CD14-positive monocyte (primary cell): Measurements from ENCODE around the gene PDGFB. TPM values are rescaled to one million over a fixed set of nuclear protein-coding genes. Genes with fewer than 3 reads are reported as not detected.

Experiments used
- DNase-seq, 3 donors: peaks; one replicate each; pipeline ENCODE4 v3.0.0-alpha.2; 2011 to 2022
- H2AFZ ChIP-seq: 2 replicates; pipeline ENCODE4 v1.6.0; 2012; ENCODE audit warnings: mild to moderate bottlenecking, low read depth, low read length, inconsistent platforms; ENCODE audit not compliant: insufficient read depth, poor library complexity, severe bottlenecking
- H3K27ac ChIP-seq, 2 donors: 1 replicate in 1 of 2; 2 replicates in 1 of 2; pipeline ENCODE4 v1.5.1; 2012 to 2013; ENCODE audit warnings: low read length in 2 of 2, control low read depth in 1 of 2, inconsistent platforms in 1 of 2, low read depth in 1 of 2, mild to moderate bottlenecking in 1 of 2
- H3K27me3 ChIP-seq, 2 donors: one replicate each; pipeline versions ENCODE4 v1.6.0 to v1.6.1; 2011 to 2013; ENCODE audit warnings: low read length in 2 of 2; ENCODE audit not compliant: control insufficient read depth in 2 of 2, insufficient read depth in 2 of 2
- H3K36me3 ChIP-seq, 2 donors: replicated peaks in 1 of 2; 1 replicate in 1 of 2; 2 replicates in 1 of 2; pipeline versions ENCODE4 v1.5.1 to v1.6.1; 2012 to 2013; ENCODE audit warnings: low read length in 2 of 2, control low read depth in 1 of 2, inconsistent platforms in 1 of 2, mild to moderate bottlenecking in 1 of 2; ENCODE audit not compliant: insufficient read depth in 2 of 2, control insufficient read depth in 1 of 2
- H3K4me1 ChIP-seq, 2 donors: 1 replicate in 1 of 2; 2 replicates in 1 of 2; pipeline versions ENCODE4 v1.5.1 to v1.6.1; 2012 to 2013; ENCODE audit warnings: low read length in 2 of 2, control low read depth in 1 of 2, inconsistent platforms in 1 of 2, mild to moderate bottlenecking in 1 of 2, moderate library complexity in 1 of 2; ENCODE audit not compliant: insufficient read depth in 2 of 2, control insufficient read depth in 1 of 2
- H3K4me2 ChIP-seq: replicated peaks from 2 replicates; pipeline ENCODE3; 2012; ENCODE audit warnings: low read length, moderate library complexity, mild to moderate bottlenecking; ENCODE audit not compliant: poor library complexity, severe bottlenecking; ENCODE audit errors: extremely low read depth
- H3K4me3 ChIP-seq, 3 experiments: fragments of 200-600 bp in 1 of 3; sonication (generic) in 1 of 3; replicated peaks in 1 of 3; 1 replicate in 2 of 3; 2 replicates in 1 of 3; pipeline ENCODE4 v1.5.1; 2011 to 2013; ENCODE audit warnings: low read length in 3 of 3, mild to moderate bottlenecking in 3 of 3, control low read depth in 2 of 3, low read depth in 2 of 3, inconsistent platforms in 1 of 3, moderate library complexity in 1 of 3
- H3K79me2 ChIP-seq: 2 replicates; pipeline ENCODE4 v1.6.0; 2012; ENCODE audit warnings: mild to moderate bottlenecking, control low read depth, inconsistent platforms, low read length, moderate library complexity; ENCODE audit not compliant: insufficient read depth
- H3K9ac ChIP-seq: 2 replicates; pipeline ENCODE4 v1.6.0; 2017; ENCODE audit warnings: low read length, mild to moderate bottlenecking; ENCODE audit not compliant: insufficient read depth, poor library complexity, severe bottlenecking
- H3K9me3 ChIP-seq, 2 donors: replicated peaks in 1 of 2; 1 replicate in 1 of 2; 2 replicates in 1 of 2; pipeline versions ENCODE4 v1.5.1 to v1.6.1; 2012 to 2013; ENCODE audit warnings: low read length in 2 of 2, control low read depth in 1 of 2; ENCODE audit not compliant: control insufficient read depth in 1 of 2, insufficient read depth in 1 of 2
- H4K20me1 ChIP-seq: 2 replicates; pipeline ENCODE4 v1.6.0; 2012; ENCODE audit warnings: mild to moderate bottlenecking, low read length, control low read depth, moderate library complexity; ENCODE audit not compliant: insufficient read depth
- H3K27ac Mint-ChIP-seq, 7 donors: one replicate each; pipeline ENCODE4 v1.8.0; 2020; ENCODE audit warnings: mild to moderate bottlenecking in 7 of 7, mixed read lengths in 7 of 7, moderate library complexity in 6 of 7, inconsistent platforms in 2 of 7
- H3K27me3 Mint-ChIP-seq, 3 donors: one replicate each; pipeline ENCODE4 v1.8.0; 2021 to 2022; ENCODE audit warnings: low read depth in 3 of 3, mild to moderate bottlenecking in 3 of 3, mixed read lengths in 3 of 3, moderate library complexity in 3 of 3, inconsistent platforms in 1 of 3
- H3K36me3 Mint-ChIP-seq, 2 donors: one replicate each; pipeline ENCODE4 v1.8.0; 2020; ENCODE audit warnings: mixed read lengths in 2 of 2, inconsistent platforms in 1 of 2, mild to moderate bottlenecking in 1 of 2
- H3K4me1 Mint-ChIP-seq: one replicate; pipeline ENCODE4 v1.8.0; 2020; ENCODE audit warnings: mild to moderate bottlenecking, mixed read lengths
- H3K4me3 Mint-ChIP-seq, 2 donors: one replicate each; pipeline ENCODE4 v1.8.0; 2020; ENCODE audit warnings: mild to moderate bottlenecking in 2 of 2, mixed read lengths in 2 of 2, moderate library complexity in 1 of 2
- H3K9me3 Mint-ChIP-seq, 7 donors: one replicate each; pipeline ENCODE4 v1.8.0; 2020 to 2022; ENCODE audit warnings: mixed read lengths in 7 of 7, mild to moderate bottlenecking in 6 of 7, moderate library complexity in 6 of 7, inconsistent platforms in 2 of 7
- WGBS: methylation state at CpG from one replicate; pipeline ENCODE4 v1.1.5; 2013; ENCODE audit warnings: missing lambda C conversion rate; ENCODE audit not compliant: insufficient coverage; 5-methylcytosine and 5-hydroxymethylcytosine counted together
- intact Hi-C, 2 donors: fragments of 100-400 bp; cut with micrococcal nuclease; formaldehyde crosslinking; loops; one replicate each; pipeline versions ENCODE4 v1.15.0 to v1.15.1; 2023
- polyA plus RNA-seq, 3 donors: library from polyadenylated mRNA; depleted of rRNA in 1 of 3; unstranded in 2 of 3; stranded (reverse) in 1 of 3; fragments of 300-500 nt in 2 of 3; fragments of >200 nt in 1 of 3; fragmentation: Illumina TruSeq in 2 of 3; gene quantifications; 1 replicate in 2 of 3; 2 replicates in 1 of 3; pipeline ENCODE4 v1.2.3, GENCODE V29; 2012 to 2021
- TF ChIP-seq, protein P1 (sequence below): fragments of 200-600 bp; IDR thresholded peaks from one replicate; pipeline ENCODE4 v1.8.0; 2022; ENCODE audit warnings: antibody characterized with exemption, mild to moderate bottlenecking

The PDGFB gene
- polyA plus RNA-seq, 3 donors = 0.15 TPM; not detected in 2

DNA sequence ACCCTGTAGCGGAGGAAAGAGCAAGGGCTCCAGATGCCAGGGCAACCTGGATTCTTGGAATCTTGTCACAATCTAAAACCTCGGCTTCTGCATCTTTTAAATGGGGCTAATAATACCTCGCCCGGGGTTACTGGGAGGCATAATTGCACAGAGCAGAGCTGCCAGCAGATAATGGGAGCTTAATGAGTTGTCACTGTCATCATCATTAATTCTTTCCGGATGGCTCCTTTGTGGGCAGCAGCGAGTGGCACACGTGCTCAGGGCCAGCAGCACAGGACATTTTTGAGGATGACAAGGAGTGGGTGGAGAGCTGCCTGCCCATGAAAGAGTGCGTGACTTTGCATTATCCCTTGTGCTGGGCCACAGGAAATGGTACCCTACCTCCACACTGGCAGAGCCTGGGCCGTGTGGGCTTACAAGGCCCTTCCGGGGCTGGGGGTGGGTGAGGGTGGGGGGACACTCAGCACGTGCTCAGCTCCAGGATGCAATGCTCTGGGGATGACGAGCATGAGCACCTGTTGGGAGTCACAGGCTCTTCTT, 5.7 kb downstream of the PDGFB start:
- Histone ChIP-seq H3K4me2 (no peak overlapping the region), H3K27ac (no peak overlapping the region), H3K9ac (no peak overlapping the region), H3K4me1 (peaks cover 29 to 47% of the 10 kb centered on the region in 2 donors), H3K36me3 (no peaks in the 10 kb centered on the region), H3K79me2 (no peaks in the 10 kb centered on the region), H3K9me3 (peaks cover 0 to 38% of the 10 kb centered on the region in 2 donors), H2AFZ (no peak overlapping the region), H3K27me3 (peaks cover 72 to 92% of the 10 kb centered on the region in 2 donors), H3K4me3 (no peak overlapping the region), H4K20me1 (no peaks in the 10 kb centered on the region)
- no peak for DNase-seq
- H3K27me3 Mint-ChIP-seq = peaks cover 85 to 96% (median 90%) of the 10 kb centered on the region in 3 donors
- 48% methylated on average over 11 of the region's 12 CpGs for WGBS
- intact Hi-C loops = loop anchor here (1.0 to 5.0 kb wide), 3 partner anchors 13 to 73 kb away; no protein-coding TSS in a partner anchor
- H3K4me3 Mint-ChIP-seq = peak overlapping the region in 1 of 2 donors; percentile 51
- H3K36me3 Mint-ChIP-seq = peaks cover 20 to 22% of the 10 kb centered on the region in 2 donors
- H3K27ac Mint-ChIP-seq = no peak overlapping the region
- H3K4me1 Mint-ChIP-seq = peaks cover 51% of the 10 kb centered on the region
- H3K9me3 Mint-ChIP-seq = peaks cover 0 to 32% (median 23%) of the 10 kb centered on the region in 7 donors
- TF ChIP-seq, protein P1, sequence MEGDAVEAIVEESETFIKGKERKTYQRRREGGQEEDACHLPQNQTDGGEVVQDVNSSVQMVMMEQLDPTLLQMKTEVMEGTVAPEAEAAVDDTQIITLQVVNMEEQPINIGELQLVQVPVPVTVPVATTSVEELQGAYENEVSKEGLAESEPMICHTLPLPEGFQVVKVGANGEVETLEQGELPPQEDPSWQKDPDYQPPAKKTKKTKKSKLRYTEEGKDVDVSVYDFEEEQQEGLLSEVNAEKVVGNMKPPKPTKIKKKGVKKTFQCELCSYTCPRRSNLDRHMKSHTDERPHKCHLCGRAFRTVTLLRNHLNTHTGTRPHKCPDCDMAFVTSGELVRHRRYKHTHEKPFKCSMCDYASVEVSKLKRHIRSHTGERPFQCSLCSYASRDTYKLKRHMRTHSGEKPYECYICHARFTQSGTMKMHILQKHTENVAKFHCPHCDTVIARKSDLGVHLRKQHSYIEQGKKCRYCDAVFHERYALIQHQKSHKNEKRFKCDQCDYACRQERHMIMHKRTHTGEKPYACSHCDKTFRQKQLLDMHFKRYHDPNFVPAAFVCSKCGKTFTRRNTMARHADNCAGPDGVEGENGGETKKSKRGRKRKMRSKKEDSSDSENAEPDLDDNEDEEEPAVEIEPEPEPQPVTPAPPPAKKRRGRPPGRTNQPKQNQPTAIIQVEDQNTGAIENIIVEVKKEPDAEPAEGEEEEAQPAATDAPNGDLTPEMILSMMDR = no peak

DNA sequence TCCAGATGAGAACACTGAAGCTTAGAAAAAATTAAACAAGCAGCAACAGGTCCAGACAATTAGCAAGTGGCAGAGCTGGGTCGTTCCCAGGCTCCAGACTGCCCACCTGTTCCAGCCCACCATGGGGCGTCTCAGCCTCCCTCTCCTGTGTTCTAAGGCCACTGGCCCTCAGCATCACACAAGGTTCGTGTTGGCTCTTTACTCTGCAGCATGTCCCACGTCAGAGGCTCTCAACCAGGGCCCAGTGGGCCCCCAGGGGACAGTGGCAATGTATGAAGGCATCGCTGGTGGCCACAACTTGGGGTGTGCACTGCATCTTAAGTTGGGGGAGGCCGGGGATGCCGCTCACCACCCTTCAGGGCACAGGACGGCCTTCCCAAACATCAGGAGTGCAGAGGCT, 6.2 kb downstream of the PDGFB start:
- Histone ChIP-seq H3K4me1 (peaks cover 26 to 46% of the 10 kb centered on the region in 2 donors), H3K79me2 (no peaks in the 10 kb centered on the region), H2AFZ (no peak overlapping the region), H3K36me3 (no peaks in the 10 kb centered on the region), H3K4me3 (no peak overlapping the region), H3K9me3 (peaks cover 0 to 38% of the 10 kb centered on the region in 2 donors), H3K4me2 (no peak overlapping the region), H3K9ac (no peak overlapping the region), H3K27me3 (peaks cover 73 to 93% of the 10 kb centered on the region in 2 donors), H4K20me1 (no peaks in the 10 kb centered on the region), H3K27ac (no peak overlapping the region)
- H3K27ac Mint-ChIP-seq = no peak overlapping the region
- peaks cover 87 to 97% (median 92%) of the 10 kb centered on the region in 3 donors for H3K27me3 Mint-ChIP-seq
- peaks cover 20 to 22% of the 10 kb centered on the region in 2 donors for H3K36me3 Mint-ChIP-seq
- H3K4me3 Mint-ChIP-seq = peak overlapping the region in 1 of 2 donors; percentile 51
- TF ChIP-seq, protein P1 = no peak
- 72% methylated on average over 8 of the region's 8 CpGs for WGBS
- peaks cover 0 to 32% (median 20%) of the 10 kb centered on the region in 7 donors for H3K9me3 Mint-ChIP-seq
- peaks cover 53% of the 10 kb centered on the region for H3K4me1 Mint-ChIP-seq
- DNase-seq = no peak
- intact Hi-C loops = loop anchor here (5.0 kb wide), 2 partner anchors 66 to 74 kb away; no protein-coding TSS in a partner anchor
